Mesenchymal stem cell (in vitro differentiated cells and primary cell): ENCODE data around the gene FNDC3B.

Experiments
- DNase-seq: peaks from one replicate; pipeline ENCODE4 v3.0.0-alpha.2; 2013
- H2AFZ ChIP-seq: one replicate; pipeline ENCODE4 v1.6.1; 2013; ENCODE audit warnings: low read depth, mild to moderate bottlenecking, control low read depth, inconsistent platforms, low read length, moderate library complexity
- H2AK5ac ChIP-seq: 2 replicates; pipeline ENCODE4 v1.6.1; 2013; ENCODE audit warnings: low read length, moderate library complexity, mild to moderate bottlenecking, inconsistent platforms; ENCODE audit not compliant: severe bottlenecking
- H2BK120ac ChIP-seq: one replicate; pipeline ENCODE4 v1.6.1; 2013; ENCODE audit warnings: low read depth, mild to moderate bottlenecking, inconsistent platforms, low read length, moderate library complexity
- H2BK12ac ChIP-seq, 2 experiments: one replicate each; pipeline ENCODE4 v1.6.1; 2013; ENCODE audit warnings: inconsistent platforms in 2 of 2, low read length in 2 of 2, mild to moderate bottlenecking in 2 of 2, moderate library complexity in 2 of 2, control low read depth in 1 of 2
- H2BK15ac ChIP-seq: one replicate; pipeline ENCODE4 v1.6.1; 2013; ENCODE audit warnings: mild to moderate bottlenecking, low read depth, inconsistent platforms; ENCODE audit not compliant: poor library complexity, severe bottlenecking
- H2BK5ac ChIP-seq: 2 replicates; pipeline ENCODE4 v1.6.1; 2013; ENCODE audit warnings: low read depth, mild to moderate bottlenecking, low read length, control low read depth, inconsistent platforms; ENCODE audit not compliant: poor library complexity, severe bottlenecking
- H3K14ac ChIP-seq, 2 experiments: one replicate each; pipeline ENCODE4 v1.6.1; 2013; ENCODE audit warnings: inconsistent platforms in 2 of 2, low read length in 2 of 2, control low read depth in 1 of 2, mild to moderate bottlenecking in 1 of 2, moderate library complexity in 1 of 2
- H3K18ac ChIP-seq, 2 experiments: one replicate each; pipeline ENCODE4 v1.6.1; 2013; ENCODE audit warnings: inconsistent platforms in 2 of 2, low read length in 2 of 2, control low read depth in 1 of 2, low read depth in 1 of 2, mild to moderate bottlenecking in 1 of 2
- H3K23ac ChIP-seq, 2 experiments: one replicate each; pipeline ENCODE4 v1.6.1; 2013; ENCODE audit warnings: inconsistent platforms in 2 of 2, low read length in 2 of 2, mild to moderate bottlenecking in 2 of 2, moderate library complexity in 2 of 2, control low read depth in 1 of 2
- H3K27ac ChIP-seq: 2 replicates; pipeline ENCODE4 v1.5.1; 2013; ENCODE audit warnings: mild to moderate bottlenecking, moderate library complexity, low read length, control low read depth, inconsistent platforms; ENCODE audit not compliant: poor library complexity, severe bottlenecking
- H3K27me3 ChIP-seq, 2 experiments: 2 replicates each; pipeline versions ENCODE4 v1.6.1 to v1.7.0; 2013; ENCODE audit warnings: low read length in 2 of 2, mild to moderate bottlenecking in 2 of 2, moderate library complexity in 2 of 2, control low read depth in 1 of 2, inconsistent platforms in 1 of 2; ENCODE audit not compliant: control insufficient read depth in 1 of 2, insufficient read depth in 1 of 2
- H3K36me3 ChIP-seq, 2 experiments: 2 replicates each; pipeline versions ENCODE4 v1.6.1 to v1.7.0; 2013; ENCODE audit warnings: low read length in 2 of 2, control low read depth in 1 of 2, inconsistent platforms in 1 of 2, low read depth in 1 of 2, mild to moderate bottlenecking in 1 of 2; ENCODE audit not compliant: insufficient read depth in 2 of 2, control insufficient read depth in 1 of 2
- H3K4ac ChIP-seq, 2 experiments: one replicate each; pipeline ENCODE4 v1.6.1; 2013; ENCODE audit warnings: inconsistent platforms in 2 of 2, low read length in 2 of 2, mild to moderate bottlenecking in 2 of 2, moderate library complexity in 2 of 2, control low read depth in 1 of 2, low read depth in 1 of 2
- H3K4me1 ChIP-seq: 2 replicates; pipeline ENCODE4 v1.6.1; 2013; ENCODE audit warnings: low read depth, low read length, control low read depth; ENCODE audit not compliant: control insufficient read depth, insufficient read depth
- H3K4me2 ChIP-seq: 2 replicates; pipeline ENCODE4 v1.6.1; 2013; ENCODE audit warnings: low read length, mild to moderate bottlenecking, inconsistent platforms; ENCODE audit not compliant: poor library complexity, severe bottlenecking
- H3K4me3 ChIP-seq, 2 experiments: 2 replicates each; pipeline versions ENCODE4 v1.5.1 to v1.7.0; 2013; ENCODE audit warnings: low read length in 2 of 2, mild to moderate bottlenecking in 2 of 2, control low read depth in 1 of 2, low read depth in 1 of 2; ENCODE audit not compliant: insufficient read depth in 1 of 2
- H3K79me1 ChIP-seq: replicated peaks from 2 replicates; pipeline ENCODE4 v1.6.1; 2013; ENCODE audit warnings: mild to moderate bottlenecking, control low read depth, low read length, inconsistent platforms; ENCODE audit not compliant: poor library complexity, severe bottlenecking
- H3K9ac ChIP-seq: 2 replicates; pipeline ENCODE4 v1.7.0; 2013; ENCODE audit warnings: mild to moderate bottlenecking, low read length, moderate library complexity
- H3K9me3 ChIP-seq: 2 replicates; pipeline ENCODE4 v1.7.0; 2013; ENCODE audit warnings: mild to moderate bottlenecking, low read length; ENCODE audit not compliant: control insufficient read depth
- H4K8ac ChIP-seq: one replicate; pipeline ENCODE4 v1.6.1; 2013; ENCODE audit warnings: inconsistent platforms, mild to moderate bottlenecking, low read length, moderate library complexity
- H4K91ac ChIP-seq: one replicate; pipeline ENCODE4 v1.6.1; 2013; ENCODE audit warnings: mild to moderate bottlenecking, low read length, inconsistent platforms
- WGBS: methylation state at CpG from one replicate; pipeline ENCODE4 v1.1.7; 2013; ENCODE audit warnings: mixed read lengths; 5-methylcytosine and 5-hydroxymethylcytosine counted together

The FNDC3B gene

DNA sequence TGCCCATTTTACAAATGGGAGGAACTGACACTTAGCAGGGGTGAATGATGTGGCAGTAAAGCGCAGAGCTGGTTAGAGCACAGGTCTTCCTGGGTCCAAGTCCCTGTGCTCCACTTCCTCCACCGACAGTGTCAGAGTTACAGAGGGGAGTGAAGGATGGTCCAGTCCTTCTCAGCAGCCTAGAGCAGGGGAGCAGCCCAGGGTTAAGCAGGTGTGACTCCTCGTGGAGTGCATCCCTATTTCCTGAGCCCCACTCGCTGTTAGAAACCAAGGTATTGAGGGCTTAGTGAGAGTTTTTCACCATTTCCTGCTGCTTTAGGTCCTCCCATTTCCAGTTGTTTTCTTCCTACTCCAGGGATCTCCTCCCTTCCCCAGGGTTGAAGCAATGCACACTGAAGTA is 333.5 kb downstream of the FNDC3B start:
- Histone ChIP-seq H3K4me3 (no peak overlapping the region), H4K91ac (no peak overlapping the region), H3K4me2 (no peak overlapping the region), H2AFZ (no peak overlapping the region), H2BK5ac (no peak overlapping the region), H3K23ac (no peak overlapping the region), H3K18ac (no peak overlapping the region), H3K9ac (no peak overlapping the region), H3K27me3 (no peaks in the 10 kb centered on the region), H2BK12ac (no peak overlapping the region), H3K79me1 (peaks cover 34% of the 10 kb centered on the region), H3K4me1 (peaks cover 9% of the 10 kb centered on the region), H2BK120ac (no peak overlapping the region), H3K9me3 (no peaks in the 10 kb centered on the region), H3K4ac (no peak overlapping the region), H2AK5ac (no peak overlapping the region), H4K8ac (no peak overlapping the region), H3K27ac (no peak overlapping the region), H3K36me3 (peaks cover 22 to 94% of the 10 kb centered on the region in 2 experiments), H3K14ac (no peak overlapping the region), H2BK15ac (no peak overlapping the region)
- WGBS: 100% methylated on average over 3 of the region's 4 CpGs
- DNase-seq: no peak

DNA sequence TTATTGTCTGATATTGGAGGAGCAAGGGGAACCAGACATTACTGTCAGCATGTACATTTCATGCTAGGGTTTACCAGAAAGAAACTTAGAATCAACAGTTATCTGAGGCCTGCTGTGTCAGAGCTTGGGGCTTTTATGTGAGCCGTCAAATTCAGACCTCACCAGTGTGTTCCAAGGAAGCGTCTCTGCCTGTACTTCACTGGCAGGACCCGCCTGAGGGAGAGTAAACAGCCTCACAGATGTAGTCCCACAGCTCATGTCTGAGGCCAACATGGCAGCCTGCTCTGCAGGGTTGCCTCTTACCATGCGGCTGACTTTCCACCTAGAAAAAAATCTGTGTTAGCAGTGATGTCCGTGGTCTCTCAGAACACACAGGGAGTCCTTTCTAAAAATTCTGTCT is 334.5 kb downstream of the FNDC3B start:
- no peak overlapping the region for H3K23ac ChIP-seq
- H3K27me3 ChIP-seq: no peaks in the 10 kb centered on the region
- no peak overlapping the region for H3K4ac ChIP-seq
- H3K4me1 ChIP-seq: peaks cover 5% of the 10 kb centered on the region
- no peak overlapping the region for H2BK5ac ChIP-seq
- no peak for DNase-seq
- 94% methylated on average over 4 of the region's 5 CpGs for WGBS
- H3K9me3 ChIP-seq: no peaks in the 10 kb centered on the region
- peaks cover 27 to 95% of the 10 kb centered on the region in 2 experiments for H3K36me3 ChIP-seq
- H3K9ac ChIP-seq: no peak overlapping the region
- no peak overlapping the region for H2AK5ac ChIP-seq
- H2AFZ ChIP-seq: no peak overlapping the region
- no peak overlapping the region for H4K8ac ChIP-seq
- H3K14ac ChIP-seq: no peak overlapping the region
- no peak overlapping the region for H3K18ac ChIP-seq
- no peak overlapping the region for H2BK120ac ChIP-seq
- no peak overlapping the region for H2BK12ac ChIP-seq
- H3K4me2 ChIP-seq: no peak overlapping the region
- peaks cover 35% of the 10 kb centered on the region for H3K79me1 ChIP-seq
- H3K4me3 ChIP-seq: no peak overlapping the region
- no peak overlapping the region for H2BK15ac ChIP-seq
- no peak overlapping the region for H3K27ac ChIP-seq
- H4K91ac ChIP-seq: no peak overlapping the region

DNA sequence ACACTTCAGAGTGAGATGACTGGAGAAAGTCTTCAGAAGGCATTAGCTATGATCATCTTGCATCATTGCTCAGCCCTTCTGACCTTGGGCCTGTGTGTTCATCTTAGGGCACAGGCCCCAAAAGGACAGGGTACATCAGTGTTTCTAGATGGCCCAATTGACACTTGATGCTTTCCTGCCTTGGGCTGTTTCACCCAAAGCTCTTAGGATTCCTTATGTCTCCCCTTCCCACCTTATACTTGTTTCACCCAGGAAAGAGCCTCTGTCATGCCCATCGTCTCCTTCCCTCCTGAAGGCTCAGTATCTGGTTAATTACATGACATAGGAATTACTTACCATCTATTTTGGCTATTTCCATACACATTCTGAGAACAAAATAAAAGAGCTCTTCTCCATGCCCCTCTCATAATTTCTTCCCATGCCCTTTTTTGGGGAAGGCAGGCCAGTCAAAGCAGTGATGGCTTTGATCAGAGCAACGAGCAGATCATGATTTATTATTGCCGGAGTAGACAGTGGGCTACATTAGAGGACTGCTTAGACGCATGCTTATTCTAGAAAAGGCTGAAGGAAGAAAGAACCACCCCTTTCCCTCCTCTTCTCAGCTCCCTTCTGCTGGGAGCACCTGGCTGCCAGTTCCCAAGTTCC is 335.9 kb downstream of the FNDC3B start:
- 96% methylated on average over 4 of the region's 4 CpGs for WGBS

DNA sequence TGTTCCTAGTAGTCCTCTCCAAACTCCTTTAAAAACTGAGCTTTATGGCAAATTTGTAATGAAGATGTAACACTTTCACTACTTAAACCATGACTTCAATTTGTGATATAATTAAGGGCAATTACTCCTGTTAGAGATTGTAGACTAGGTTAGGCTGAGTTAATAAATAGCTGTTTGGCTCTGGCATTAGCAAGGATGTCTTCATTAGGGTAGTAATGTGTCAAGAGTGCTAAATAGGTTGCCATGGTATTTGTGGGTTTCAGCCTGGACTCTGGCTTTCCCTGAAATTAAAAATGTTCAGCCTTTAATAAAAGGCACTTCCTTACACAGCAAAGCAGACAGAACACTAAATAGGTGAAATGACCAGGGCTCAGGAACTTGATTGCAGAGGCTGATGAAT is 337.0 kb downstream of the FNDC3B start:
- no peak overlapping the region for H3K27ac ChIP-seq
- H3K14ac ChIP-seq: no peak overlapping the region
- no peak overlapping the region for H4K91ac ChIP-seq
- no peak overlapping the region for H2BK120ac ChIP-seq
- H3K27me3 ChIP-seq: no peaks in the 10 kb centered on the region
- H2BK15ac ChIP-seq: no peak overlapping the region
- no peak overlapping the region for H2BK12ac ChIP-seq
- DNase-seq: no peak
- H3K9me3 ChIP-seq: peaks cover 7% of the 10 kb centered on the region
- H3K18ac ChIP-seq: no peak overlapping the region
- H3K36me3 ChIP-seq: peaks cover 38 to 94% of the 10 kb centered on the region in 2 experiments
- no peak overlapping the region for H3K4me3 ChIP-seq
- H3K4me1 ChIP-seq: peaks cover 5% of the 10 kb centered on the region
- no peak overlapping the region for H3K4me2 ChIP-seq
- H3K79me1 ChIP-seq: peaks cover 43% of the 10 kb centered on the region
- no peak overlapping the region for H3K4ac ChIP-seq
- H2BK5ac ChIP-seq: no peak overlapping the region
- no peak overlapping the region for H4K8ac ChIP-seq
- no peak overlapping the region for H2AFZ ChIP-seq
- H3K9ac ChIP-seq: no peak overlapping the region
- H3K23ac ChIP-seq: no peak overlapping the region
- H2AK5ac ChIP-seq: no peak overlapping the region

More for the DNA sequence above, 335.9 kb downstream of the FNDC3B start:
- H2AFZ ChIP-seq: no peak overlapping the region
- H3K18ac ChIP-seq: no peak overlapping the region
- H3K36me3 ChIP-seq: peaks cover 36 to 95% of the 10 kb centered on the region in 2 experiments
- H4K8ac ChIP-seq: no peak overlapping the region
- no peak overlapping the region for H2BK120ac ChIP-seq
- peaks cover 7% of the 10 kb centered on the region for H3K9me3 ChIP-seq
- H3K27me3 ChIP-seq: no peaks in the 10 kb centered on the region
- DNase-seq: no peak
- no peak overlapping the region for H3K14ac ChIP-seq
- H3K4me3 ChIP-seq: no peak overlapping the region
- H3K23ac ChIP-seq: no peak overlapping the region
- no peak overlapping the region for H2BK5ac ChIP-seq
- H3K27ac ChIP-seq: no peak overlapping the region
- no peak overlapping the region for H2BK15ac ChIP-seq
- H3K4me1 ChIP-seq: peaks cover 5% of the 10 kb centered on the region
- no peak overlapping the region for H3K9ac ChIP-seq
- H2AK5ac ChIP-seq: no peak overlapping the region
- H4K91ac ChIP-seq: no peak overlapping the region
- H3K4ac ChIP-seq: no peak overlapping the region
- H3K79me1 ChIP-seq: peaks cover 41% of the 10 kb centered on the region
- no peak overlapping the region for H3K4me2 ChIP-seq
- no peak overlapping the region for H2BK12ac ChIP-seq
